H1 (cell line): ENCODE data around the gene POLR3C. TPM values are rescaled to one million over a fixed set of nuclear protein-coding genes. Genes with fewer than 3 reads are reported as not detected.

Experiments
- CTCF ChIA-PET: fragments of 300-600 bp; sonication (Branson Sonifier 250); formaldehyde crosslinking; loops from one replicate; lab custom pipeline; 2021; ENCODE audit not compliant: partially characterized antibody; lab: Charles Lee
- POLR2A ChIA-PET: fragments of 300-600 bp; sonication (Branson Sonifier 250); formaldehyde crosslinking; loops from one replicate; lab custom pipeline; 2021; ENCODE audit warnings: inconsistent platforms; ENCODE audit not compliant: partially characterized antibody; lab: Charles Lee
- DNase-seq, 2 experiments: peaks; one replicate each; pipeline versions ENCODE4 v3.0.0 to v3.0.0-alpha.2; 2010 to 2022; ENCODE audit warnings: low spot score in 2 of 2, low read depth in 1 of 2, mixed read lengths in 1 of 2
- FAIRE-seq: peaks from 2 replicates; lab custom pipeline; 2011; peaks lifted over from hg19 to GRCh38; lab: Jason Lieb, UNC
- H2AFZ ChIP-seq: 2 replicates; pipeline ENCODE4 v1.8.1; 2012; ENCODE audit warnings: low read length, inconsistent platforms
- H2AK5ac ChIP-seq: 2 replicates; pipeline ENCODE4 v1.6.1; 2013; ENCODE audit warnings: low read depth, low read length
- H2BK120ac ChIP-seq: replicated peaks from 2 replicates; pipeline ENCODE3; 2013; ENCODE audit warnings: low read depth, low read length, inconsistent platforms
- H2BK12ac ChIP-seq: 2 replicates; pipeline ENCODE4 v1.6.1; 2013; ENCODE audit warnings: low read depth, low read length
- H2BK15ac ChIP-seq: 2 replicates; pipeline ENCODE4 v1.6.1; 2013; ENCODE audit warnings: low read length
- H2BK20ac ChIP-seq: 2 replicates; pipeline ENCODE4 v1.6.1; 2013; ENCODE audit warnings: low read length
- H2BK5ac ChIP-seq: 2 replicates; pipeline ENCODE4 v1.6.1; 2013; ENCODE audit warnings: low read depth, low read length
- H3K14ac ChIP-seq: 2 replicates; pipeline ENCODE4 v1.6.1; 2013; ENCODE audit warnings: inconsistent platforms; ENCODE audit not compliant: insufficient read length
- H3K18ac ChIP-seq: 2 replicates; pipeline ENCODE4 v1.6.1; 2013; ENCODE audit warnings: low read length; ENCODE audit errors: extremely low read depth
- H3K23ac ChIP-seq: 2 replicates; pipeline ENCODE4 v1.6.1; 2013; ENCODE audit warnings: inconsistent platforms; ENCODE audit not compliant: insufficient read length
- H3K23me2 ChIP-seq: 2 replicates; pipeline ENCODE4 v1.6.1; 2013; ENCODE audit warnings: low read depth, low read length
- H3K27ac ChIP-seq: 2 replicates; pipeline ENCODE4 v1.6.1; 2011; ENCODE audit warnings: low read depth, low read length, inconsistent platforms
- H3K27me3 ChIP-seq, 4 experiments: replicated peaks in 1 of 4; 1 replicate in 1 of 4; 2 replicates in 3 of 4; pipeline versions ENCODE4 v1.6.1 to v1.8.1; 2011 to 2013; ENCODE audit warnings: low read length in 3 of 4, mild to moderate bottlenecking in 3 of 4, inconsistent platforms in 2 of 4, mixed read lengths in 2 of 4, moderate library complexity in 1 of 4; ENCODE audit not compliant: control insufficient read depth in 3 of 4, insufficient read depth in 3 of 4; ENCODE audit errors: extremely low read depth in 1 of 4
- H3K36me3 ChIP-seq, 4 experiments: 2 replicates each; pipeline versions ENCODE4 v1.6.1 to v1.8.1; 2011 to 2013; ENCODE audit warnings: mild to moderate bottlenecking in 4 of 4, low read length in 3 of 4, moderate library complexity in 2 of 4, control low read depth in 1 of 4, inconsistent platforms in 1 of 4; ENCODE audit not compliant: insufficient read depth in 4 of 4, control insufficient read depth in 2 of 4
- H3K4ac ChIP-seq: replicated peaks from 2 replicates; pipeline ENCODE3; 2013; ENCODE audit warnings: low read length, low read depth, mixed read lengths, inconsistent platforms; ENCODE audit not compliant: insufficient read length
- H3K4me1 ChIP-seq, 4 experiments: replicated peaks in 1 of 4; 1 replicate in 1 of 4; 2 replicates in 3 of 4; pipeline versions ENCODE4 v1.6.1 to v1.8.1; 2011 to 2013; ENCODE audit warnings: low read length in 3 of 4, inconsistent platforms in 2 of 4, mixed read lengths in 1 of 4; ENCODE audit not compliant: insufficient read depth in 4 of 4, control insufficient read depth in 3 of 4
- H3K4me2 ChIP-seq, 2 experiments: 2 replicates each; pipeline versions ENCODE4 v1.6.1 to v1.8.1; 2011 to 2013; ENCODE audit warnings: low read depth in 2 of 2, low read length in 2 of 2, control low read depth in 1 of 2, inconsistent platforms in 1 of 2, mild to moderate bottlenecking in 1 of 2; ENCODE audit not compliant: insufficient read depth in 1 of 2
- H3K4me3 ChIP-seq, 4 experiments: fragments of 200-600, 300-600 bp in 1 of 4; sonication (generic), shearing (Covaris generic), sonication (Bioruptor Twin) in 1 of 4; 2 replicates each; pipeline versions ENCODE4 v1.5.1 to v1.8.1; 2011 to 2016; ENCODE audit warnings: low read length in 4 of 4, low read depth in 3 of 4, control low read depth in 2 of 4, inconsistent platforms in 2 of 4, mild to moderate bottlenecking in 2 of 4, mixed read lengths in 1 of 4, moderate library complexity in 1 of 4; ENCODE audit not compliant: insufficient read depth in 2 of 4; ENCODE audit errors: extremely low read depth in 1 of 4
- H3K56ac ChIP-seq: replicated peaks from 2 replicates; pipeline ENCODE3; 2013; ENCODE audit warnings: low read depth, mild to moderate bottlenecking, mixed read lengths, low read length, inconsistent platforms; ENCODE audit not compliant: insufficient read length
- H3K79me1 ChIP-seq: 2 replicates; pipeline ENCODE4 v1.6.1; 2013; ENCODE audit warnings: low read depth, low read length, control low read depth
- H3K79me2 ChIP-seq, 2 experiments: 2 replicates each; pipeline versions ENCODE4 v1.6.1 to v1.8.1; 2012 to 2013; ENCODE audit warnings: low read length in 2 of 2, mild to moderate bottlenecking in 2 of 2, inconsistent platforms in 1 of 2; ENCODE audit not compliant: insufficient read depth in 2 of 2, control insufficient read depth in 1 of 2
- H3K9ac ChIP-seq, 4 experiments: replicated peaks in 1 of 4; 1 replicate in 1 of 4; 2 replicates in 3 of 4; pipeline versions ENCODE4 v1.6.1 to v1.8.1; 2011 to 2013; ENCODE audit warnings: low read depth in 3 of 4, low read length in 3 of 4, control low read depth in 2 of 4, mild to moderate bottlenecking in 2 of 4, moderate library complexity in 2 of 4, inconsistent platforms in 1 of 4; ENCODE audit errors: extremely low read depth in 1 of 4
- H3K9me3 ChIP-seq, 2 experiments: 2 replicates each; pipeline versions ENCODE4 v1.6.1 to v1.8.1; 2012 to 2013; ENCODE audit warnings: mild to moderate bottlenecking in 2 of 2, moderate library complexity in 2 of 2, control low read depth in 1 of 2, inconsistent platforms in 1 of 2, low read depth in 1 of 2, low read length in 1 of 2, mixed read lengths in 1 of 2; ENCODE audit not compliant: insufficient read depth in 2 of 2
- H4K20me1 ChIP-seq, 2 experiments: replicated peaks in 1 of 2; 2 replicates each; pipeline versions ENCODE3 to v1.8.1; 2011 to 2013; ENCODE audit warnings: inconsistent platforms in 2 of 2, low read length in 2 of 2, mild to moderate bottlenecking in 1 of 2; ENCODE audit not compliant: insufficient read depth in 2 of 2, control insufficient read depth in 1 of 2
- H4K5ac ChIP-seq: 2 replicates; pipeline ENCODE4 v1.6.1; 2013; ENCODE audit warnings: low read length, low read depth, mixed read lengths, inconsistent platforms; ENCODE audit not compliant: insufficient read length
- H4K8ac ChIP-seq: 2 replicates; pipeline ENCODE4 v1.8.0; 2013; ENCODE audit warnings: mild to moderate bottlenecking, moderate library complexity, low read length, inconsistent platforms; ENCODE audit not compliant: insufficient read depth; ENCODE audit errors: extremely low read depth
- H4K91ac ChIP-seq: replicated peaks from 2 replicates; pipeline ENCODE3; 2013; ENCODE audit warnings: low read length, mixed read lengths, inconsistent platforms; ENCODE audit not compliant: insufficient read length
- ASH2L ChIP-seq: fragments of 200-600, 300-600 bp; sonication (generic); IDR thresholded peaks from one replicate; pipeline ENCODE4 v1.7.1; 2017; ENCODE audit warnings: low read length
- CTCF ChIP-seq, 3 experiments: IDR thresholded peaks; 1 replicate in 2 of 3; 2 replicates in 1 of 3; pipeline versions ENCODE4 v1.5.1 to v1.6.1; 2011; ENCODE audit warnings: low read length in 3 of 3, mild to moderate bottlenecking in 3 of 3, inconsistent platforms in 2 of 3, low read depth in 1 of 3, moderate library complexity in 1 of 3; ENCODE audit not compliant: insufficient read depth in 1 of 3; ENCODE audit errors: control extremely low read depth in 1 of 3
- EGR1 ChIP-seq: IDR thresholded peaks from 2 replicates; pipeline ENCODE4 v1.6.1; 2011; ENCODE audit warnings: low read depth, low read length, borderline replicate concordance
- EP300 ChIP-seq, 2 experiments: IDR thresholded peaks; 1 replicate in 1 of 2; 2 replicates in 1 of 2; pipeline ENCODE4 v1.6.1; 2011 to 2012; ENCODE audit warnings: low read depth in 2 of 2, low read length in 2 of 2, mild to moderate bottlenecking in 2 of 2, borderline replicate concordance in 1 of 2, inconsistent platforms in 1 of 2, moderate library complexity in 1 of 2
- JUN ChIP-seq: IDR thresholded peaks from 2 replicates; pipeline ENCODE4 v1.6.1; 2011; ENCODE audit warnings: low read depth, mild to moderate bottlenecking, improper control_type of control experiment, low read length
- KDM1A ChIP-seq: fragments of 200-600, 300-600 bp; sonication (generic); IDR thresholded peaks from 2 replicates; pipeline ENCODE4 v1.7.1; 2016; ENCODE audit warnings: mild to moderate bottlenecking, low read length, borderline replicate concordance
- RFX5 ChIP-seq: IDR thresholded peaks from 2 replicates; pipeline ENCODE4 v1.6.1; 2011; ENCODE audit warnings: low read depth, low read length, improper control_type of control experiment, borderline replicate concordance
- SP2 ChIP-seq: IDR thresholded peaks from 2 replicates; pipeline ENCODE4 v1.6.1; 2012; ENCODE audit warnings: mild to moderate bottlenecking, low read length, inconsistent platforms
- SUZ12 ChIP-seq: fragments of 200-600 bp; sonication (generic); IDR thresholded peaks from 2 replicates; pipeline ENCODE4 v1.6.1; 2012; ENCODE audit warnings: mild to moderate bottlenecking, inconsistent platforms, low read length, moderate library complexity, mixed read lengths
- TAF7 ChIP-seq: optimal IDR thresholded peaks from 2 replicates; pipeline ENCODE3; 2011; ENCODE audit warnings: low read depth, mild to moderate bottlenecking, inconsistent platforms, low read length, moderate library complexity, borderline replicate concordance
- TEAD4 ChIP-seq: IDR thresholded peaks from 2 replicates; pipeline ENCODE4 v1.6.1; 2012; ENCODE audit warnings: low read depth, low read length, inconsistent platforms, mixed read lengths
- WGBS, 2 experiments: shearing (Covaris generic) in 1 of 2; methylation state at CpG; one replicate each; pipeline versions ENCODE4 v1.1.6 to v1.1.7; 2013 to 2015; ENCODE audit warnings: low lambda C conversion rate in 2 of 2, mixed read lengths in 2 of 2, inconsistent platforms in 1 of 2, low coverage in 1 of 2, missing lambda C conversion rate in 1 of 2; ENCODE audit not compliant: insufficient replicate concordance in 2 of 2, insufficient coverage in 1 of 2, insufficient read length in 1 of 2; ENCODE audit errors: extremely low coverage in 1 of 2, missing lambda C conversion rate in 1 of 2; 5-methylcytosine and 5-hydroxymethylcytosine counted together
- polyA plus RNA-seq, 7 experiments: library from polyadenylated mRNA; depleted of rRNA in 3 of 7; stranded (reverse) in 5 of 7; unstranded in 2 of 7; fragments of >200 nt in 5 of 7; fragments of 200-250 nt in 2 of 7; gene quantifications; 1 replicate in 5 of 7; 2 replicates in 1 of 7; 4 replicates in 1 of 7; pipeline versions ENCODE4 v1.2.1 to v1.2.3, GENCODE V29; 2011 to 2013; ENCODE audit warnings: missing spikeins in 2 of 7, mixed read lengths in 2 of 7
- total RNA-seq: library from RNA; stranded (reverse); fragmentation: NEBNext Ultra II Directional; extraction: Animal tissue kit (Norgen Biotek cat#: 25700); gene quantifications from 2 replicates; pipeline ENCODE4 v1.2.1, GENCODE V29; 2021

POLR3C gene
- total and polyA plus RNA-seq, 2 of the 8 experiments (the other 6 are each of a cell fraction or from before 2014, with no cell fraction given): 26.8 TPM

GRCh38 chr1:145878724-145879123 lies 54.7 kb downstream of the POLR3C start:
- Histone ChIP-seq H4K91ac (no peak overlapping the region), H2AK5ac (no peak overlapping the region), H2BK120ac (no peak overlapping the region), H2BK20ac (no peak overlapping the region), H3K18ac (no peak overlapping the region), H3K9ac (no peak overlapping the region), H2BK5ac (no peak overlapping the region), H3K36me3 (no peaks in the 10 kb centered on the region), H2BK12ac (no peak overlapping the region), H3K27me3 (peaks cover 0 to 6% (median 3%) of the 10 kb centered on the region in 4 experiments; a peak in 5 of 7 replicates), H4K5ac (no peak overlapping the region), H3K9me3 (no peaks in the 10 kb centered on the region), H4K20me1 (no peaks in the 10 kb centered on the region), H3K4ac (no peak overlapping the region), H3K23me2 (no peaks in the 10 kb centered on the region), H4K8ac (no peak overlapping the region), H3K79me1 (no peaks in the 10 kb centered on the region), H3K4me2 (no peak overlapping the region), H3K4me3 (no peak overlapping the region), H3K14ac (no peak overlapping the region), H3K23ac (no peak overlapping the region), H2BK15ac (no peak overlapping the region), H3K56ac (no peak overlapping the region), H3K27ac (no peak overlapping the region), H3K79me2 (no peaks in the 10 kb centered on the region), H2AFZ (no peak overlapping the region), H3K4me1 (peaks cover 0 to 10% (median 6%) of the 10 kb centered on the region in 4 experiments; a peak in 4 of 7 replicates)
- 91% methylated on average over 2 of the region's 2 CpGs; no CpG with 5 or more reads in 1 of the 2 experiments for WGBS, 2 experiments
- FAIRE-seq (no peak), DNase-seq (no peak)
- ChIA-PET CTCF (interaction anchor here (1.1 to 6.5 kb wide), 3 partner anchors 13 to 33 kb away, joined by 4 to 62 read pairs (median 30); partner anchors contain the start of gene NUDT17), POLR2A (interaction anchor here (0.8 to 2.7 kb wide), 4 partner anchors 13 to 54 kb away, joined by 3 to 10 read pairs (median 6); partner anchors contain the start of genes PIAS3 and RBM8A)
- no peak for TF ChIP-seq TAF7
- no peak for TF ChIP-seq EGR1
- no peak for TF ChIP-seq JUN
- TF ChIP-seq SUZ12: no peak
- TF ChIP-seq CTCF (IDR thresholded peaks at IDR 0.05; ENCODE audit: control extremely low read depth in 1 of 3, insufficient read depth in 1 of 3, low read depth in 1 of 3, low read length in 3 of 3): no peak
- no peak for TF ChIP-seq TEAD4
- TF ChIP-seq ASH2L: no peak
- no peak for TF ChIP-seq EP300 (IDR thresholded peaks at IDR 0.05; ENCODE audit: borderline replicate concordance in 1 of 2, low read depth in 2 of 2, low read length in 2 of 2)
- no peak for TF ChIP-seq KDM1A
- no peak for TF ChIP-seq SP2
- TF ChIP-seq RFX5: no peak
